ENCODE measurements around the gene BPI. TPM values are rescaled to one million over a fixed set of nuclear protein-coding genes. Genes with fewer than 3 reads are reported as not detected.
"Not testable (repeated sequence)": the region's sequence is repeated elsewhere in the genome, so short reads cannot be mapped to it uniquely, and the experiment has no call there.

Gene BPI
- total RNA-seq, 1 donor from 2014 or later = 0.11 TPM

GRCh38 chr20:38275815-38276550, 28.0 kb upstream of the BPI start:
- no peak for DNase-seq
- no peak for ATAC-seq (ENCODE audit: poor library complexity)
- intact Hi-C loops (cut with DNase I) = no loop called here

- no peak for DNase-seq
- intact Hi-C loops (cut with DNase I) = no loop called here
- no peak for ATAC-seq (ENCODE audit: poor library complexity)
These were observed 26.7 kb upstream of the BPI start for GRCh38 chr20:38277285-38277684.

GRCh38 chr20:38277691-38278090, 26.3 kb upstream of the BPI start:
- ATAC-seq (ENCODE audit: poor library complexity) (no peak), DNase-seq (no peak)
- intact Hi-C loops (cut with DNase I) = no loop called here

GRCh38 chr20:38278131-38278530, 25.8 kb upstream of the BPI start:
- intact Hi-C loops (cut with DNase I) = no loop called here
- ATAC-seq (ENCODE audit: poor library complexity) (no peak), DNase-seq (no peak)

- ATAC-seq (ENCODE audit: poor library complexity) = no peak
- no peak for DNase-seq
- intact Hi-C loops (cut with DNase I) = no loop called here
These were observed 25.2 kb upstream of the BPI start for GRCh38 chr20:38278763-38279162.

GRCh38 chr20:38281176-38281915, 22.6 kb upstream of the BPI start:
- intact Hi-C loops (cut with DNase I); DNase-seq; ATAC-seq (ENCODE audit: poor library complexity): not testable (repeated sequence)

- DNase-seq = no peak
- no peak for ATAC-seq (ENCODE audit: poor library complexity)
- intact Hi-C loops (cut with DNase I) = no loop called here
These were observed 20.7 kb upstream of the BPI start for GRCh38 chr20:38283236-38283635.

- DNase-seq; intact Hi-C loops (cut with DNase I); ATAC-seq (ENCODE audit: poor library complexity): not testable (repeated sequence)
These were observed 19.8 kb upstream of the BPI start for GRCh38 chr20:38284066-38284650.

GRCh38 chr20:38284893-38285444, 19.0 kb upstream of the BPI start:
- intact Hi-C loops (cut with DNase I) = no loop called here
- ATAC-seq (ENCODE audit: poor library complexity) (no peak), DNase-seq (no peak)

- ATAC-seq (ENCODE audit: poor library complexity) (peak; percentile 74), DNase-seq (peak; percentile 59)
- intact Hi-C loops (cut with DNase I) = no loop called here
These were observed 17.1 kb upstream of the BPI start for GRCh38 chr20:38286586-38287531.

- intact Hi-C loops (cut with DNase I) = no loop called here
- peak; percentile 73 for ATAC-seq (ENCODE audit: poor library complexity)
- DNase-seq = peak; percentile 71
These were observed 12.8 kb upstream of the BPI start for GRCh38 chr20:38290829-38291814.

- intact Hi-C loops (cut with DNase I) = no loop called here
- no peak for ATAC-seq (ENCODE audit: poor library complexity)
- DNase-seq = no peak
These were observed 12.0 kb upstream of the BPI start for GRCh38 chr20:38291966-38292365.

GRCh38 chr20:38293491-38294065, 10.4 kb upstream of the BPI start:
- no peak for ATAC-seq (ENCODE audit: poor library complexity)
- intact Hi-C loops (cut with DNase I) = no loop called here
- DNase-seq = no peak

- intact Hi-C loops (cut with DNase I) = no loop called here
- DNase-seq (no peak), ATAC-seq (ENCODE audit: poor library complexity) (no peak)
These were observed 9.8 kb upstream of the BPI start for GRCh38 chr20:38294076-38294591.

- DNase-seq (no peak), ATAC-seq (ENCODE audit: poor library complexity) (no peak)
- intact Hi-C loops (cut with DNase I) = no loop called here
These were observed 8.1 kb upstream of the BPI start for GRCh38 chr20:38295811-38296210.

- ATAC-seq (ENCODE audit: poor library complexity) = no peak
- no peak for DNase-seq
- intact Hi-C loops (cut with DNase I) = no loop called here
These were observed 7.5 kb upstream of the BPI start for GRCh38 chr20:38296433-38296832.

Measured in Right ventricle myocardium superior (tissue), 1 donor.